Measurements from ENCODE around the gene GSTM5.
"Not testable (repeated sequence)": the region's sequence is repeated elsewhere in the genome, so short reads cannot be mapped to it uniquely, and the experiment has no call there.

Gene GSTM5

DNA sequence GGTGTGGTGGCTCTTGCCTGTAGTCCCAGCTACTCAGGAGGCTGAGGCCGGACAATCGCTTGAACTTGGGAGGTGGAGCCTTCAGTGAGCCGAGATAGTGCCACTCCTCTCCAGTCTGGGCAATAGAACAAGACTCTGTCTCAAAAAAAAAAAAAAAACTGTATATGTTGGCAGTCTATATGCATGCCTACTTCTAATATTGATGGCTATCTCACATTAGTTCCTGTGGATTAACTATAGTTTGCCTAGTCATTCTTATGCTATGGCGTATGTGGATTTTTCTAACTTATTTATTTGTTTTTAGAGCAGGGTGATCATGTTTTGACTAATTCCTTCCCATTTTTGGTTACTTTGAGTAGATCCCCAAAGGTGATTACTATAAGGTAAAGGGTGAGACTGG lies 15.0 kb upstream of the GSTM5 start:
- TF ChIP-seq CTCF (conservative IDR thresholded peaks at IDR 0.05; ENCODE audit: low read depth, low read length), result no peak
- no peak for DNase-seq (ENCODE audit: low read depth)
- H3K4me3 ChIP-seq (ENCODE audit: low read length), result no peak overlapping the region

DNA sequence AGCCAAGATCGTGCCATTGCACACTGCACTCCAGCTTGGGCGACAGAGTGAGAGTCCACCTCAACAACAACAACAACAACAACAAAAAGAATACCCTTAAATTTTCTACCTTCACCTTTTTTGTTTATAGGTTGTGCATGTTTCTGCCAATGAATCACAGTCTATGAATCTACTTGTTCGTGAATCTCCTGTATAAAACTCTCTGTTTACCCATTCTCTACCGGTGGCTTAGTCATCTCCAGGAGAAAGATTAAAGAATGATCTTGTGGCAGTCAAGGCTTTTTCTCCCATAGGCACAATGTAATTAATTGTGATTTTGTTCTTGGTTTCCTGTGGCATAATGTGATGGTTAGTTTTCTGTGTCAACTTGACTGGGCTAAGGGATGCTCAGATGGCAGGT lies 14.2 kb upstream of the GSTM5 start:
- H3K4me3 ChIP-seq (ENCODE audit: low read length); DNase-seq (ENCODE audit: low read depth): not testable (repeated sequence)

DNA sequence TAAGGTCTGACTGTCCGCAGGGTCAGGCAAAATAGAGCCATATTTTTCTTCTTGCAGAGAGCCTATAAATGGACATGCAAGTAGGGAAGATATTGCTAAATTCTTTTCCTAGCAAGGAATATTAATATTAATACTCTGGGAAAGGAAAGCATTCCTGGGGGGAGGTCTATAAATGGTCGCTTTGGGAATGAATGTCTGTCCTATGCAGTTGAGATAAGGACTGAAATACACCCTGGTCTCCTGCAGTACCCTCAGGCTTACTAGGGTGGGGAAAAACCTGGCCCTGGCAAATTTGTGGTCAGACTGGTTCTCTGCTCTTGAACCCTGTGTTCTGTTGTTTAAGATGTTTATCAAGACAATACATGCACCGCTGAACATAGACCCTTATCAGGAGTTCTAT lies 9.1 kb upstream of the GSTM5 start:
- not testable (repeated sequence) for DNase-seq (ENCODE audit: low read depth); H3K4me3 ChIP-seq (ENCODE audit: low read length)

DNA sequence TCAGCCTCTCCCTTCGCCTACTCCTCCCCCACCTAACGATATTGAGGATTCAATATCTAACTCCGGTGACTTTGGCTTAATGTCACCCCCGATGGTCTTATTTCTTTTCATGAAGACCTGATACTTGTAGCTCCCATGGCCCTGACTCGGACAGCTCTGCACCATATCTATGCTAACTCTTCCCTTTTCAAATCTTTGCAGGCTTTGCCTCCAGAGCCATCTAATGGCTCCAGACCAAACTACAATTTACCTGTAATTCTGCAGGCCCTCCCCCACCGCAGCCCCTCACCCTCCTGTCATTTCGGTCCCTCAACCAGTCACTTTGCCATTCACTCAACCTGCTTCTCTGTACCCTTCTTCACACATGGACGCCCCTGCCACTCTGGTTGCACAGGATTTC lies 7.9 kb upstream of the GSTM5 start:
- no peak for TF ChIP-seq CTCF (conservative IDR thresholded peaks at IDR 0.05; ENCODE audit: low read depth, low read length)
- H3K4me3 ChIP-seq (ENCODE audit: low read length), result no peak overlapping the region
- DNase-seq (ENCODE audit: low read depth), result no peak

DNA sequence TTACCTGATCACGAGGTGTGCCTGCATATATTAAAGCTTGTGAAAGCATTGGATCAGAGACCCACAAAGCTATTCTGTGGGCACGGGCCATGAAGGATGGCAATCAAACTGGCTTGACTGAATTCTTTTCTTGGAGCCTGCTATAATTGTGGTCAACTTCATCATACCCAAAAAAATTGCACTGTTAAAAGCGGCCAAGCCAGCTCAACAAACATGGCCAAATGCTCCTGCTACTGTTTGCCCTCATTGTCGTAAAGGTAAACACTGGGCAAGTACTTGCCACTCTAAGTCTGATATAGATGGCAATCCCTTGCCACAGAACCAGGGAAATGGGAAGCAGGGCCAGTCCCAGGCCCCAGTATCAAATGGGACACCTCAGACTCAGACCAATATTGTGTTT lies 6.6 kb upstream of the GSTM5 start:
- no peak overlapping the region for H3K4me3 ChIP-seq (ENCODE audit: low read length)
- TF ChIP-seq CTCF (conservative IDR thresholded peaks at IDR 0.05; ENCODE audit: low read depth, low read length), result no peak
- DNase-seq (ENCODE audit: low read depth), result no peak

GRCh38 chr1:109708949-109709348 lies 3.1 kb upstream of the GSTM5 start:
- H3K4me3 ChIP-seq (ENCODE audit: low read length); DNase-seq (ENCODE audit: low read depth): not testable (repeated sequence)

- DNase-seq (ENCODE audit: low read depth); H3K4me3 ChIP-seq (ENCODE audit: low read length): not testable (repeated sequence)
These were observed 2.2 kb upstream of the GSTM5 start for GRCh38 chr1:109709822-109710221.

GRCh38 chr1:109712321-109712864 lies 342 bp downstream of the GSTM5 start:
- H3K4me3 ChIP-seq (ENCODE audit: low read length), result peak overlapping the region; percentile 15
- DNase-seq (ENCODE audit: low read depth), result no peak
- no peak for TF ChIP-seq CTCF (conservative IDR thresholded peaks at IDR 0.05; ENCODE audit: low read depth, low read length)

DNA sequence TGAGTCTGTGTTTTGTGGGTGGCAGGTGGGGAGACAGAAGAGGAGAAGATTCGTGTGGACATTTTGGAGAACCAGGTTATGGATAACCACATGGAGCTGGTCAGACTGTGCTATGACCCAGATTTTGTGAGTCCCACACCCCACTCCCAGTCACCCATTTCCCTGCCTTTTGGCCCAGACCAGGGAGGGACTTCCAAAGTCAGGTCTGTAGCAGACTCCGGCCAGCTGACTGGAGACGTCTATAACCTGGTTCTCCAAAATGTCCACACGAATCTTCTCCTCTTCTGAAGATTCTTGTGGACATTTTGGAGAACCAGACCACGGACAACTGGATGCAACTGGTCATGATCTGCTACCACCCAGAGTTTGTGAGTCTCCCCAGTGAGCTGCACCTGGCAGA lies 1.6 kb downstream of the GSTM5 start:
- H3K4me3 ChIP-seq (ENCODE audit: low read length), result no peak overlapping the region
- no peak for DNase-seq (ENCODE audit: low read depth)
- TF ChIP-seq CTCF (conservative IDR thresholded peaks at IDR 0.05; ENCODE audit: low read depth, low read length), result no peak
